ENCODE results near the gene NFKBIE. TPM values are rescaled to one million over a fixed set of nuclear protein-coding genes. Genes with fewer than 3 reads are reported as not detected.

NFKBIE gene
- total and polyA plus RNA-seq, 9 of the 15 experiments (the other 6 are each of a cell fraction or from before 2014, with no cell fraction given) = 2.1 to 16.4 (median 11.7) TPM

DNA sequence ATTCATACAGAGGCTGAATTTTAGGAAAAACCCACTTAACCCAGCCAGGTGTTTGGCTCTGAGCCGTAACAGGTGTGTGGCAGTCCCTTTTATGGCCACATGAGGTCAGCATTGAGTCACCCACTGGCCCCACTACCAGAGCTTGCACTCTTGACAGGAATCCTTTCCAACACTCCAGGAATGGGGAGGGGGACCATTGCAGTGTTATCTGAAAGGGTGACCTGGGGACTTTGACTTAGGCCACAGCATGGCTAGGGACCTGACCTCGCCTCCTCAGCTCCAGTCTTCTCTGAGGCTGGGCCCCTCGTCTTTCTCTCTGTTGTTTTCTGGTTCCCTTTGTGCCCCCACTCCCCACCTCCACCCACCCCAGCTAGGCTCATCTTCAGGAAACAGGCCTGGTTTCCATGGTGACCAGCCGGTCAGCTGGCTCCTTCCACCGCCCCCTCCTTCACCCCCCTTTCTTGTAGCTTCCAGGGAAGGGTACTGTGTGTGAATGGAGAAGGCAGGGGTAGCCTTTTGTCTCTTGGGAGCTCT lies 2.8 kb upstream of the NFKBIE start (continued):
- TF ChIP-seq, protein P1, sequence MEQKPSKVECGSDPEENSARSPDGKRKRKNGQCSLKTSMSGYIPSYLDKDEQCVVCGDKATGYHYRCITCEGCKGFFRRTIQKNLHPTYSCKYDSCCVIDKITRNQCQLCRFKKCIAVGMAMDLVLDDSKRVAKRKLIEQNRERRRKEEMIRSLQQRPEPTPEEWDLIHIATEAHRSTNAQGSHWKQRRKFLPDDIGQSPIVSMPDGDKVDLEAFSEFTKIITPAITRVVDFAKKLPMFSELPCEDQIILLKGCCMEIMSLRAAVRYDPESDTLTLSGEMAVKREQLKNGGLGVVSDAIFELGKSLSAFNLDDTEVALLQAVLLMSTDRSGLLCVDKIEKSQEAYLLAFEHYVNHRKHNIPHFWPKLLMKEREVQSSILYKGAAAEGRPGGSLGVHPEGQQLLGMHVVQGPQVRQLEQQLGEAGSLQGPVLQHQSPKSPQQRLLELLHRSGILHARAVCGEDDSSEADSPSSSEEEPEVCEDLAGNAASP (IDR thresholded peaks at IDR 0.05) = no peak
- TF ChIP-seq BRD4 (IDR thresholded peaks at IDR 0.05) = no peak
- TF ChIP-seq ZNF124 (CRISPR knock-in tag; IDR thresholded peaks at IDR 0.05) = no peak
- 0 out of 2 replicates have a peak, but pooled peaks have one; percentile 8 for TF ChIP-seq JUN (IDR thresholded peaks at IDR 0.05; ENCODE audit: borderline replicate concordance, low read depth, low read length)
- no peak for TF ChIP-seq JUN (CRISPR knock-in tag; IDR thresholded peaks at IDR 0.05; ENCODE audit: borderline replicate concordance)
- TF ChIP-seq GTF2F1 (IDR thresholded peaks at IDR 0.05; ENCODE audit: low read depth, low read length) = no peak
- 0 out of 4 replicates have a peak, but pooled peaks of 1 of the 2 experiments have one; percentile 36 for TF ChIP-seq RCOR1 (IDR thresholded peaks at IDR 0.05; ENCODE audit: borderline replicate concordance in 1 of 2, low read depth in 2 of 2, low read length in 2 of 2)
- TF ChIP-seq, protein P2, sequence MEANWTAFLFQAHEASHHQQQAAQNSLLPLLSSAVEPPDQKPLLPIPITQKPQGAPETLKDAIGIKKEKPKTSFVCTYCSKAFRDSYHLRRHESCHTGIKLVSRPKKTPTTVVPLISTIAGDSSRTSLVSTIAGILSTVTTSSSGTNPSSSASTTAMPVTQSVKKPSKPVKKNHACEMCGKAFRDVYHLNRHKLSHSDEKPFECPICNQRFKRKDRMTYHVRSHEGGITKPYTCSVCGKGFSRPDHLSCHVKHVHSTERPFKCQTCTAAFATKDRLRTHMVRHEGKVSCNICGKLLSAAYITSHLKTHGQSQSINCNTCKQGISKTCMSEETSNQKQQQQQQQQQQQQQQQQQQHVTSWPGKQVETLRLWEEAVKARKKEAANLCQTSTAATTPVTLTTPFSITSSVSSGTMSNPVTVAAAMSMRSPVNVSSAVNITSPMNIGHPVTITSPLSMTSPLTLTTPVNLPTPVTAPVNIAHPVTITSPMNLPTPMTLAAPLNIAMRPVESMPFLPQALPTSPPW (CRISPR knock-in tag; IDR thresholded peaks at IDR 0.05) = peak; percentile 33; the same call in 1 of the 2 replicates
- no peak for TF ChIP-seq BRF1 (IDR thresholded peaks at IDR 0.05; ENCODE audit: borderline replicate concordance, extremely low read depth, insufficient read length)
- TF ChIP-seq, protein P3, sequence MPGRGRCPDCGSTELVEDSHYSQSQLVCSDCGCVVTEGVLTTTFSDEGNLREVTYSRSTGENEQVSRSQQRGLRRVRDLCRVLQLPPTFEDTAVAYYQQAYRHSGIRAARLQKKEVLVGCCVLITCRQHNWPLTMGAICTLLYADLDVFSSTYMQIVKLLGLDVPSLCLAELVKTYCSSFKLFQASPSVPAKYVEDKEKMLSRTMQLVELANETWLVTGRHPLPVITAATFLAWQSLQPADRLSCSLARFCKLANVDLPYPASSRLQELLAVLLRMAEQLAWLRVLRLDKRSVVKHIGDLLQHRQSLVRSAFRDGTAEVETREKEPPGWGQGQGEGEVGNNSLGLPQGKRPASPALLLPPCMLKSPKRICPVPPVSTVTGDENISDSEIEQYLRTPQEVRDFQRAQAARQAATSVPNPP (IDR thresholded peaks at IDR 0.05; ENCODE audit: borderline replicate concordance, insufficient read depth, insufficient read length) = no peak
- no peak for TF ChIP-seq FOXK1 (CRISPR knock-in tag; IDR thresholded peaks at IDR 0.05; ENCODE audit: borderline replicate concordance)
- TF ChIP-seq NFIC (IDR thresholded peaks at IDR 0.05) = peak; percentile 71
- TF ChIP-seq FOXJ2 (tag; IDR thresholded peaks at IDR 0.05) = no peak
- TF ChIP-seq, protein P4, sequence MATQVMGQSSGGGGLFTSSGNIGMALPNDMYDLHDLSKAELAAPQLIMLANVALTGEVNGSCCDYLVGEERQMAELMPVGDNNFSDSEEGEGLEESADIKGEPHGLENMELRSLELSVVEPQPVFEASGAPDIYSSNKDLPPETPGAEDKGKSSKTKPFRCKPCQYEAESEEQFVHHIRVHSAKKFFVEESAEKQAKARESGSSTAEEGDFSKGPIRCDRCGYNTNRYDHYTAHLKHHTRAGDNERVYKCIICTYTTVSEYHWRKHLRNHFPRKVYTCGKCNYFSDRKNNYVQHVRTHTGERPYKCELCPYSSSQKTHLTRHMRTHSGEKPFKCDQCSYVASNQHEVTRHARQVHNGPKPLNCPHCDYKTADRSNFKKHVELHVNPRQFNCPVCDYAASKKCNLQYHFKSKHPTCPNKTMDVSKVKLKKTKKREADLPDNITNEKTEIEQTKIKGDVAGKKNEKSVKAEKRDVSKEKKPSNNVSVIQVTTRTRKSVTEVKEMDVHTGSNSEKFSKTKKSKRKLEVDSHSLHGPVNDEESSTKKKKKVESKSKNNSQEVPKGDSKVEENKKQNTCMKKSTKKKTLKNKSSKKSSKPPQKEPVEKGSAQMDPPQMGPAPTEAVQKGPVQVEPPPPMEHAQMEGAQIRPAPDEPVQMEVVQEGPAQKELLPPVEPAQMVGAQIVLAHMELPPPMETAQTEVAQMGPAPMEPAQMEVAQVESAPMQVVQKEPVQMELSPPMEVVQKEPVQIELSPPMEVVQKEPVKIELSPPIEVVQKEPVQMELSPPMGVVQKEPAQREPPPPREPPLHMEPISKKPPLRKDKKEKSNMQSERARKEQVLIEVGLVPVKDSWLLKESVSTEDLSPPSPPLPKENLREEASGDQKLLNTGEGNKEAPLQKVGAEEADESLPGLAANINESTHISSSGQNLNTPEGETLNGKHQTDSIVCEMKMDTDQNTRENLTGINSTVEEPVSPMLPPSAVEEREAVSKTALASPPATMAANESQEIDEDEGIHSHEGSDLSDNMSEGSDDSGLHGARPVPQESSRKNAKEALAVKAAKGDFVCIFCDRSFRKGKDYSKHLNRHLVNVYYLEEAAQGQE (IDR thresholded peaks at IDR 0.05; ENCODE audit: borderline replicate concordance) = peak; percentile 85
- TF ChIP-seq, protein P4 (CRISPR knock-in tag; IDR thresholded peaks at IDR 0.05; ENCODE audit: low read depth) = no peak
- TF ChIP-seq PURB (CRISPR knock-in tag; IDR thresholded peaks at IDR 0.05; ENCODE audit: low read depth) = no peak
